ENCODE data around the gene DACT2.
"Not testable (repeated sequence)": the region's sequence is repeated elsewhere in the genome, so short reads cannot be mapped to it uniquely, and the experiment has no call there.

DACT2 gene

DNA sequence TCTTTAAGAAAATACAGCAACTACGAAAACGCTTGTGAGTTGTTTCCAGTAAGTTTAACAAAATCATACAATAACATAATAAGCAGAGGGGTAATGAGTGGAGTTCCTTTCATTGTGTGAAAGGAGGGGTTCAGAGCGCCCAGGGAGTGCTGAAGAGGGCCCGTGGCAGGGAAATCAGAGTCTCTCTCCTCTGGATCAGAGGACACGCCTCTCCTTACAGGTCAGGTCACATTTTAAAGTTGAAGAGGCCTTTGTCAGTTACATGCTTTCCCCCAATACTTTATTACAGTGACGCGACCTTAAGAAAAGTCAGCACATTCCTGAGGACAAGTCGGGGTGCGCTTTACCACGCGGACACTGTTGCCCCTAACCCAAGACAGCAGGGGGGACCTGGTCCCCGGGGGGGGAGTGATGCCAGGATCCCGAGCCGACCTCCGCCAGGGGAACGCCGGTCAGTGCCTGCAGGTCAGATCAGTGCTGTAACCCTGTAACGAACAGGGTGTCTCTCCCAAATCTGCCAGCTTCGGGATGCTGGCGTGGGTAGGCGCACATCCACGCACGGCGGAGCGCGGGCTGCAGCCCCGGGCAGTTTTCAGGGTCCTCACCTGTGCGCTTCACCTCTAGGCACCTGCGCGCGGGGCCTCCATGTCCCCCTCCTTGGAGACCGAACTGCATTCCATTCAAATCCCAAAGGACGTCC lies 848 bp downstream of the DACT2 start:
- no peak for DNase-seq

DNA sequence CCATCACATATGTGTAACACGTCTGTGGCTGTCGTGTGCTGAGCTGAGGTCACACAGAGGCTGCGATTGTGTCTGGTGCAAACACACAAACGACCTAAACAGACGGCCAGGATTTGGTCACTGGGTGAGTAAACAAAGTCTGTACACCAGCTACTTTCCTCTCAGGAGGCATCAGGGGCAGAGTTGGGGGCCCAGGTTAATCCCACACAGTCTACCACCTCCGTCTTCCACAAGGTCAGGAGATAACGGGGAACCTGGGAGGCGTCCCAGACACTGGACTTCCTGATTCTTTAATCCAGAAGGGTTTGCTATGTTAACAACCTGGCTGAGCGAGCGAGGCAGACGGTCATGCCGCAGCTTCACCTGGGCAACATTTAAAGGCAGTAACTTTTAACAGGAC lies 1.5 kb downstream of the DACT2 start:
- DNase-seq, result no peak

DNA sequence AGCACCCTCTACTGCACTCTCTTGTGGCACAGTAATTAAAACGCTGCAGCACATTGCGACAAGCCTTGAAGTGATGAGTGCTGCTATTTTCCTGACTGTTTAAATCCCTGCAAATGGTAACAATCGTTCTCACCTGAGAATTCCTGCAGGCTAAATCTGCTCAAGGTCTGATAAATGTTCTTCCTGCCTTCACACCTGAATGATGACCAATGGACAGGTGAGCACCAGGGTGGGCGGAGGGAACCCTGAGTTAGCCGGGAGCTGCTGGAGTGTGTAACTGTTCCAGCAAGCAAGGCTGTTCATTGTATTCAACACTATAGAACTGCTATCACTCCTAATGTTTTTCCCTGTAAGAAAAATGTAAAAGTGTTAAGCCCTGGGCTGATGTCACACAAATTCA lies 4.0 kb downstream of the DACT2 start:
- DNase-seq, result no peak

GRCh38 chr6:168314948-168315347 lies 4.6 kb downstream of the DACT2 start:
- DNase-seq, result no peak

DNA sequence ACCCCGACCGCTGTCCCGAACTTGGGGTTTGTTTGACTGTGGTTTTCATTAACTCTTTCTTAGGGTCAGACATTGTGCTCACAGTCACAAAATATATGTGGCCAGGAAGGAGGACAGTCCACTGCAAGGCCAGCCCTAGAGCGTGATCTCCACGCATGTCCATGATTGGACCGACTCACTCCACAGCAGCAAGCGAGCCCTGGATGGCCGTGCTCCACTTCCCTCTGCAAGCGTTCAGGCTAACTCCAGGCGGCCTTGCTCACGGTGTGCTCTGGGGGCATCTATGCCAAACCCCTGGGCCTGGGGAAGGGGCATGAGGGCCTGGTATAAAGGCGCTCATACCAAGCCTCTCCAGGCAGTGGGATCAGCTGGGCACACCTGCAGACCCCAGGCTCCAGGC lies 5.6 kb downstream of the DACT2 start:
- no peak for DNase-seq

- DNase-seq, result no peak
These were observed 6.1 kb downstream of the DACT2 start for GRCh38 chr6:168313431-168314011.

GRCh38 chr6:168312125-168312507 lies 7.5 kb downstream of the DACT2 start:
- DNase-seq, result not testable (repeated sequence)

DNA sequence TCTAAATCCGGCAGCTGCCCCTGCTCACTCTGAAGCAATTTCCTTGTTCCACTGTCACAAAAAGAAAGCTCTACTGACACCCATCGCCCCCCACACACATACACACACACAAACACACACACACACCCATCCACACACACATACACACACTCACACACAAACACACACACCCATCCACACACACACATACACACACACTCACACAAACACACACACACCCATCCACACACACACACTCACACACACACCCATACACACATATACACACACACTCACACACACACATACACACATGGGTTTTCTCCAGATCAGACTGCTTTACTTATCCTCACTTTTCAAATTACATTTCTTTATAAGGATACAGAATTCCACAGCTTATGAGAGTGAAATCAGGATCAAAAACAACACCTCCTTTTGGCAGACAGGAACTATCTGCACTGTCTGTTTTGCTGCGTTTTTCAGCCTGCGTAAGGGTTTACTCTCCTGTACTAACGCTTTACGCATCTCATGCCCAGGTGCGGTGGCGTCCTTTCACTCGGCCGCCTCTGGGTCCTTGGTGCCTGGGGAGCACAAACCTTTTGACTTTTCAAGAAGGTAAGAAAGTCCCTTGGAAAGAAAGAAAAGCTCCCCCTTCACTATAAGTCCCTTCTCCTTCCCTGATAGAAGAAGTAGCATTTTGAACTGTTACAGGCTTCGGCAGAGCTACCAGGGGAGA lies 8.0 kb downstream of the DACT2 start:
- no peak for DNase-seq

DNA sequence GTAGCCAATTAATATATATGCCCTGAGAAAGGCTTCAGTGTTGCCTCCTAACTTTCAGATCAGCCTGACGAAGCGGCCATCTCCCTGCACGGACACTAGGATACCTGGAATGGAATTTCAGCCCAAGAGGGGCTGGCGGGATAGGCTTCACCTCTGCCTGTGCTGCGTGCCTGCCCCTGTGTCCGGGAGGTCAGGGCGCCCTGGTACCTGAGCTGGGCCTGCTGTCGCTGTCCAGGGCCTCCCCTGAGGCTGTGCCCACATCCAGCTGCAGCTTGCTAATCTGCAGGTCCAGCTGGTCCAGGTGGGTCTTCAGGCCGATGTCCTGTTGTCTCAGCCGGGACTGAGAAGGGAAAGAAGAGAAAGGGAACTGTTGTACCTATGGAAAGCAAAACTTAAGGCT lies 8.6 kb downstream of the DACT2 start:
- no peak for DNase-seq

GRCh38 chr6:168310403-168310802 lies 9.2 kb downstream of the DACT2 start:
- no peak for DNase-seq

DNA sequence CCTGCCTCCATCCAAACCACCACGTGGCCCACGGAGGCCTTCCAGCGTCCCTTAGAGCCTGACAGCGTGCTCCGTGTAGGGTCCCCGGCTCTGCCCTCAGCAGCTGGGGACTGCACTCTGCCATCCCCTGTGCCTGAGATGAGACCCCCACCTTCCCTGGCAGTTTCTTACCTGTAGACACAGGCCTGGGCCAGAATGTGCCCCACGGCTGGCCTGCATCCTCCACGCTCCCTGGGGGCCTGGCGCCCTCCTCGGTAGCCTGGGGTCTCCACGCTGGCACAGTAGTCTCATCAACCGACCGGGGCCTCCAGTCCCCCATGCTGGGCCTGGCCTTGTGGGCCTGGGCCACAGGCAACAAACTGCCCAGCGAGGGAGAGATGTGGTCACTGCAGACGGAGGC lies 9.6 kb downstream of the DACT2 start:
- no peak for DNase-seq

DNA sequence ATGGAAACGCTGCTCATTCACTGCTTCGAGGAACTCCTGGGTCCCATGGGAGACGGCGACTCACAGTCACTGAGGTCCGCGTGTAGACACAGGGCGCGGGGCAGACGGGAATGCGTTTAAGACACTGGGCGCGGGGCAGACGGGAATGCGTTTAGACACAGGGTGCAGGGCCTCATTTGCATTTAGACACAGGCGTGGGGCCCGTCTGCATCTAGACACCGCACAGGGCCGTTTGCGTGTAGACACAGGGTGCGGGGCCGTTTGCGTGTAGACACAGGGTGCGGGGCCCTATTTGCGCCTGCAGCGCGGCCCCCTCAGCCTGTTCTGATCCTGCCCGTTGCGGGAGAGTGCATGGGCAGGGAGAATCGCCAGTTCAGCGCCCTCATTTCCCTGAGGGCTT lies 10.4 kb downstream of the DACT2 start:
- DNase-seq, result no peak

GRCh38 chr6:168308390-168309144 lies 11.0 kb downstream of the DACT2 start:
- DNase-seq, result no peak

- DNase-seq, result no peak
These were observed 11.9 kb downstream of the DACT2 start for GRCh38 chr6:168307695-168308021.

DNA sequence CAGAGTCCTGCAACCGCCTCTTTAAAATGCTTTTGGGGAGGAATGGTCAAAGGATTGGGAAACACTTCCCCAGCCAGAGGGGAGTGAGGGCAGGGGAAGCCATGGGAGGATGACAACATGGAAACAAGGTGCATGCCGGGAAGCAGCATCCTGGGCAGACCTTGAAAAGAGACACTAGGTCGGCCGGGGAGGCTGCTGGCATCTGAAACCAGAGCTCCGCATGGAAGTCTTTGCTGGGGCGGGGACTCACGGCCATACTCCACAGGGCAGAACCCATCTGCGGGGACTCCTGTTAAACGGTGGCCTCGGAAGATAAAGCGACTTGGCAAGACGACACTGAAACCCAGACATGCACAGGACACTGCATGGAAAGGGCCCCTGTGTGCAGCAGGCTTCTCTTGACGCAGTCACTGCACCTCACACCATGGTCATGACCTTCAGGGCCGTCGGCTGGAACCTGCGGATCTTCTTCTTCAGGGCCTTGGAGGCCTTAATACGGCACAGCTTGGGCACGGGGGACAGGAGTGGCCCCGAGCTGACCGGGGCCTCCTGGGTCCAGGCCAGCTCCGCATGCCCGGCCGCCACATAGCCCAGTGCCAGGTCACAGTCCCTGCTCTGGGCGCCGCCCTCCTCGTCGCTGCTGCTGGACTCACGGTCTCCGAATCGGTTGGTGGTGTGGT lies 12.4 kb downstream of the DACT2 start:
- no peak for DNase-seq

DNA sequence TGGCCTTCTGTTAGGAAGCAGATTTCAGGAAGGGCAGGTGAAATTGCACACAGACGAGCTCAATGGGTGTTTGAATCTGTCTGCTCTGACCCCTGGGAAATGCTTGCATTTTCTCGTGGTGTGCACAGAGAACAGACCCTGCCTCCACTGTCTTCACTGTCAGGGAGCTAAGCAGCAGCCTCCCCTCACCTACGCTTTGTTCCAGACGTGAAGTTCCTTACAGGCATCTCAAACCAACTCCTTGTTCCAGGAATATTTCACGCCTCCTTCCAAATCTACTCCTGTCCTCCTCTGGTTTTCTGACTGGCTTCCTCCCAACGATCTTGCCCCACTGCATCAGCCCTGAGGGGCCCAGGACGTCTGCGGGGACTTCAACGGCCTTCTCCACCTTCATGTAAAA lies 13.7 kb downstream of the DACT2 start:
- no peak for DNase-seq

DNA sequence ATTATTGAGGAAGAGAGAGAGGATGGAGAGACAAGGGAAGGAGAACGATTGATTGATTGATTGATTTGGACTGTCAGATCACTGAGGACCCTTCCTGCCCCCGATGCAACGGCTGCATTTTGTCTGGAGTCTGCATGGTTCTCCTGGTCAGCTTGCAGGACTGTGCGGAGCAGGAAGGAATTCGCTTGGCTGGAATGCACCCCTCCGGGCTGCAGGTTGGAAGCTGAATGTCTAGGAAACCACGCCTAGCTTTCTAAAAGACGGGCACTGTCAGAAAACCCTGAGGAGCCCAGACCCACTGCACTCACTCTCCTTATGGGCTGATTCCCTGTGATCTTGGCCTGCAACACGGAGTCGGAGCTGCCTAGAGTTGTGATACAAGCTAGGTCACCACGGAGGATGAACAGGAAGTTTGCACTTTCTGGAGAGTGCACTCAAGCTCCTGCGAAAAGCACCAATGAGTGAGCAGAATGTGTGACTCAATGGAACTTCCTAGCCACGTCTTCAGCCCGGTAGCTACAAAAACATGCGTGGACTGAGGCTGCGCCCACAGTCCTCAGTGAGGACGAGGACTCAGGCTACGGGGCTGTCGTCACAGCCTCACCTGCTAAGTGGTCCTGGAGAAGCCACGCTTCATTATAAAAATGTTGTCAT lies 14.4 kb downstream of the DACT2 start:
- DNase-seq, result no peak

GRCh38 chr6:168304752-168305015 lies 14.9 kb downstream of the DACT2 start:
- DNase-seq, result no peak

GRCh38 chr6:168303982-168304751 lies 15.4 kb downstream of the DACT2 start:
- DNase-seq, result no peak

- no peak for DNase-seq
These were observed 17.0 kb downstream of the DACT2 start for GRCh38 chr6:168302534-168302933.

DNA sequence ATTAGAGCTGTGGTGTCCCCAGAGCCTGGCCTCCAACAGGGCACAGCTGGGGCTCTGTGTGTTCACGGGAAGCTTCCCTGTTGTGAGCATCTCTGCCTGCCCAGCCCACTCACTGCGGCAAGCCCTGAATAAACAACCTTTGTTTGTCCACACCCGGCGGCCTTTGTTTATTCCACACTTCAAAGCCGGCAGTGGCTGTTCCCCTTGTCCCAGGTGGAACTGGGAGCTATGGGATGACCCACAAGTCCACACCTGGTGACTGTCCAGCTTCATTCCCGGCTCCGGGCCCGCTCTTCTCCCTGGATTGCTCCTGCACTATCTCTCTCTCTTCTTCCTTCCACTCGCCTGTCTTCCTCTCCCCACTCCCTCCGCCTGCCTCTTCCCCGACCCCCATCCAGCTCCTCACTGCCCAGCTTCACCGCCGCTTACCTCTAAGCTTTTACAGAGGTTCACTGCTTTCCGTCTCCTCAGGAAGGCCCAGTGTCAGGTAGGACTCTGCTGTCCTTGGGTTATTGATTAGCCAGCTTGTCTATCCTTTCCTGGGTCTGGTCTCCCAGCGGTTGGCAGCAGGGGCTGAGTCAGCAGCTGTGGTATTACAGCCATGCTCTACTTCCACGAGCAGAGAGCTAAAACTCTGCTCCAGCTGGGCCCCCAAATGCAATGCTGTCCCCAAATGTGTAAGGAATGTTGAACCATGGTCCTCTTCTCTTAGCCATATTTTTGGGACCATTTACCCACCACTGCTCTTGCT lies 17.8 kb downstream of the DACT2 start:
- no peak for DNase-seq

Data from activated CD4-positive, alpha-beta T cell treated with anti-CD3 and anti-CD28 coated beads, Interleukin-2, Interleukin-6, amounts not matched to agents 100 ng/mL and 50 ng/mL, durations not matched to agents 16 hours and 8 hours (primary cell).